ENCODE measurements around the gene HAUS3. TPM values are rescaled to one million over a fixed set of nuclear protein-coding genes. Genes with fewer than 3 reads are reported as not detected.

HAUS3 gene
- total RNA-seq, 1 experiment from 2014 or later = 18.0 TPM

- H3K23ac ChIP-seq (ENCODE audit: insufficient read length, low read depth, low read length) = no peak overlapping the region
- H3K9me3 ChIP-seq (ENCODE audit: control insufficient read depth, low read depth, low read length) = no peaks in the 10 kb centered on the region
- no peak overlapping the region for H3K27ac ChIP-seq (ENCODE audit: insufficient read length, low read depth, low read length)
- H2BK12ac ChIP-seq (ENCODE audit: insufficient read length, low read depth, low read length) = no peak overlapping the region
- H3K27me3 Mint-ChIP-seq (ENCODE audit: low read depth) = no peaks in the 10 kb centered on the region
- no peak overlapping the region for H4K8ac ChIP-seq (replicated peaks; ENCODE audit: insufficient read length, low read depth, low read length)
- no peak for TF ChIP-seq CTCF (conservative IDR thresholded peaks at IDR 0.05)
- H3T11ph ChIP-seq (ENCODE audit: low read length) = no peak overlapping the region
- no peaks in the 10 kb centered on the region for H3K4me1 ChIP-seq (ENCODE audit: insufficient read depth, low read length)
- peaks cover 0 to 7% of the 10 kb centered on the region in 2 experiments; a peak in 2 of 4 replicates for H3K4me1 Mint-ChIP-seq
- no peak overlapping the region for H3K27ac Mint-ChIP-seq
- H3K79me2 ChIP-seq (ENCODE audit: insufficient read depth, low read length) = no peaks in the 10 kb centered on the region
- no CpG with 5 or more reads among the region's 26 CpGs for WGBS (ENCODE audit: extremely low coverage, insufficient read length, low lambda C conversion rate)
- no peak overlapping the region for H2AFZ ChIP-seq (ENCODE audit: low read length)
- H3K9ac ChIP-seq (ENCODE audit: extremely low read depth, insufficient read length, low read length) = no peak overlapping the region
- H4K20me1 ChIP-seq (ENCODE audit: control insufficient read depth, insufficient read depth, insufficient read length) = no peaks in the 10 kb centered on the region
- H2BK20ac ChIP-seq (ENCODE audit: low read depth, low read length, poor library complexity, severe bottlenecking) = no peak overlapping the region
- no peak overlapping the region for H2AK5ac ChIP-seq (ENCODE audit: insufficient read length, low read length)
- H3K9me3 Mint-ChIP-seq = peaks cover 4 to 9% of the 10 kb centered on the region in 2 experiments; a peak in 4 of 5 replicates
- H3K79me1 ChIP-seq (ENCODE audit: insufficient read depth, low read depth, low read length, poor library complexity, severe bottlenecking) = no peaks in the 10 kb centered on the region
- H2BK120ac ChIP-seq (ENCODE audit: low read depth, low read length, poor library complexity, severe bottlenecking) = no peak overlapping the region
- no peak overlapping the region for H3K18ac ChIP-seq (ENCODE audit: insufficient read length, low read depth, low read length)
- H3K4me2 ChIP-seq (ENCODE audit: insufficient read depth, insufficient read length, low read length) = no peak overlapping the region
- H4K91ac ChIP-seq (ENCODE audit: insufficient read length, low read depth, low read length) = no peak overlapping the region
- DNase-seq = no peak
- no peak overlapping the region for H3K4me3 Mint-ChIP-seq
- no peak overlapping the region for H3K4ac ChIP-seq (ENCODE audit: low read depth, low read length)
- no peak overlapping the region for H4K5ac ChIP-seq (ENCODE audit: insufficient read length, low read depth, low read length)
- peaks cover 4 to 18% (median 9%) of the 10 kb centered on the region in 3 experiments; a peak in 6 of 7 replicates for H3K36me3 Mint-ChIP-seq (ENCODE audit: insufficient read depth in 1 of 3, low read depth in 3 of 3)
- H2BK5ac ChIP-seq (ENCODE audit: insufficient read length, low read length) = no peak overlapping the region
- H3K23me2 ChIP-seq (ENCODE audit: insufficient read length, low read depth, low read length, poor library complexity, severe bottlenecking) = no peaks in the 10 kb centered on the region
- no peak overlapping the region for H3K14ac ChIP-seq (ENCODE audit: insufficient read depth, low read length)
- H3K27me3 ChIP-seq (ENCODE audit: insufficient read depth, low read length) = no peaks in the 10 kb centered on the region
- H3K56ac ChIP-seq (ENCODE audit: insufficient read length, low read depth, low read length) = no peak overlapping the region
- H2BK15ac ChIP-seq (ENCODE audit: low read depth, low read length) = no peak overlapping the region
Measured at GRCh38 chr4:2249526-2250356, 7.8 kb upstream of the HAUS3 start.
